ENCODE results near the gene FATE1.
"Not testable (repeated sequence)": the region's sequence is repeated elsewhere in the genome, so short reads cannot be mapped to it uniquely, and the experiment has no call there.

Gene FATE1, protein sequence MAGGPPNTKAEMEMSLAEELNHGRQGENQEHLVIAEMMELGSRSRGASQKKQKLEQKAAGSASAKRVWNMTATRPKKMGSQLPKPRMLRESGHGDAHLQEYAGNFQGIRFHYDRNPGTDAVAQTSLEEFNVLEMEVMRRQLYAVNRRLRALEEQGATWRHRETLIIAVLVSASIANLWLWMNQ

DNA sequence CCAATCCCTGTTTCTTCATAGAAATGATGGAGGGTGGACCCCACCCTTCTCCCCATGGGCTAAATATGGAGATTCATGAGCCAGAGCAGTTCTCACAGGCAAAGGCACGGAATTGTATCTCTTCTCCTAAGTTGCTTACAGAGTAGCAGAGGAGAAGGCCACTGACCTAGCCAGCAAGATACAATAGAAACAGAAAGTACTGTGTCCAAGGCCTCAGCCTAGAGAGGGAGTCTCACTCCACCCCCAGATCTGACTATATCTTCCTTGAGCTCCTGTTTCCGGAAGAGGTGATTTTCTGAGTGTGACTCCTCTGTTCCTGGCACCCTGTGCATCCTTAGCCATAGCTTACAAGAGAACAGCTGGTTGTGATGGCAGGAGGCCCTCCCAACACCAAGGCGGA lies at the start of gene FATE1:
Gene FATE1 (plus strand): TSS at position 284 of the 400 bp plus-strand sequence. CDS start 85 bp downstream, at position 369.
- DNase-seq, result no peak

DNA sequence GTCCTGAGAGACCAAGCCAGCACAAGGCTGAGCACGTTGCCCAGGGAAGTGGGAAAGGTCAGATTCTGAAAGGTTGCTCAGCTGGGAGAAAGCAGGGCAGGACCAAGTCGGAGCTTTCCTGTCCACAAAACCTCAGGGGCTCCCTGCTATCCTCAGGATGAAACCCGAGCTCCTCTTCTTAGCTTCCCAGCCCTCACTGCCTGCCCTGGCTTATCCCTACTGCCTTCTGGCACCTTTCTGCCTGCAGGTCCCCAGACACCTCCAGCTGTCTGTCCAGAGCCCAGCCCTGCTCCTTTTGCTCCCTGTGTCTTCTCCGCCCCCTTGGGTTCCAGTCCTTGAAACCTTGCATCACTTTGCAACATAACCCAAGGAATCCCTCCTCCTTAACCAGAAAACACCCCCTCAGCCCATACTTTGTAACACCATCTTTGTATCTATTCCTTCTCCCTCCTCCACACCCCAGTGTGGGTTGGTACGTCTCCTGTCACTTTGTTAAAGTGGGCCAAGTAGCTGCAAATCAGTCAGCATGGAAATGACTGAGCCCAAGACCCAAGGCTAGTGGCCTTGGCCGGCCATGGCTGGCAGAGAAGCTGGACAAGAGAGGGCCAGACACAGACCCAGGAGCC lies 40.6 kb upstream of the FATE1 start:
- no peak for DNase-seq

DNA sequence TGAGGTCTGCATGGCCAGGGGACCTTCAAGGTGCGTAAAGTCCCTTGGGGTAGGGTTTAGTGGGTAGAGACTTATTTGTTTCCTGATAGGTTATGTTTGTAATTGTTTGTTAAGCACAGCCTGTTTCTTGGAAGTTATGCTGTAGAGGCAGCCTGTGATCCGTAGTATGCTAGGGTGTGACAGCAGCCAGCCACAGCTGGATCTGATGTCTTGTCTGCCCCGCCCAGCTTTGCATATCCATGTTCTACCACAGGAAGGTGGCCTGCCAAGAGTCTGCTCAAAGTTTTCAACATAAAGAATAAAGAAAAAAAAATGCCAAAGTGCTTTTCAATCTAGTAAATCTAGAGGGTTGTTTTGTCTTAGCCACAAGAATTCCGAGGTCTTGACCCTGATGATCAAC lies 39.6 kb upstream of the FATE1 start:
- DNase-seq, result no peak

DNA sequence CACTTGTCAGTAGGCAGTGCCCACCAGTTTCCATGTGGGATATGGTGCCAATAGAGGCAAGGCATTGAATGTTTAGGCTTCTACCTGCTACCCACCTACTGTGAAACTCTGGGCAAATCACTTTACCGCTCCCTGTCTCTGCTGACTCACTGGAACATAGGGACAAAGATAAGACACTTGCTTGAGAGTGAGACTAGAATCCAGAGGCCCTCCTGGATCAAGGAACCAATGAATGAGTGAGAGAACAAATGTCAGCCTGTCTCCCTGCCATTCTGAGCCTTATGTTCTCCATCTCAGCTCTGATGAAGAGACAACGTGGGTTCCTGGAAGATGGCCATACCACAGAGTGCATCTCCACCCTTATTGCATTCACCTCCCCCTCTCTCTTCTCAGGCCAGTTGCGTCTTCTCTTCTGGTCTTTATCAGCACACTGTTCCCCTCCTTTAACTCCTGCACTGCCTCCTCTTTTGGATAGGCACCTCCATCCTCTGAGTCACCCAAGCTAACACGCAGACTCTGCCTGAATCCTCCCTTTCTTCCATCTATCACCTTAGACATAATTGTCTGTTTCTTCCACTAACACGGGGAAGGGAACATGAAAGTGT lies 35.9 kb upstream of the FATE1 start:
- DNase-seq, result no peak

DNA sequence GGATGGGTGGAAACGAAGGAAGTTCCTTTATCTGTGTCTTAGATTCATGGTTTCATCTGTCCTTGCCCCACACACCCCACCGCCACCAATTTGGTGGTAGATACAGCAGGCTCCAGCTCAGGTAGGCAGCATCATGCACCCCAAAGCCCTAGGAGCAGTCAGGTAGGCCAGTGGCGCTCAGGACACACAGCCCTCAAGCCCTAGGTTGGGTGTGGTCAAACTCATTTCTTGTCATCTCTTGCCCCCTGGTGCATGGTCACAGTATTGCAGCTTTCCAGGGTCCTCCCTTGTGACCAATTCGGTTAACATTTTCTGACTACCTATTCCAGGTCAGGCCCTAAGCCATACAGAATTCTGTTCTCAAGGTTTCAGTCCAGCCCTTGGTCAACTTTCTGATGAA lies 35.0 kb upstream of the FATE1 start:
- no peak for DNase-seq

DNA sequence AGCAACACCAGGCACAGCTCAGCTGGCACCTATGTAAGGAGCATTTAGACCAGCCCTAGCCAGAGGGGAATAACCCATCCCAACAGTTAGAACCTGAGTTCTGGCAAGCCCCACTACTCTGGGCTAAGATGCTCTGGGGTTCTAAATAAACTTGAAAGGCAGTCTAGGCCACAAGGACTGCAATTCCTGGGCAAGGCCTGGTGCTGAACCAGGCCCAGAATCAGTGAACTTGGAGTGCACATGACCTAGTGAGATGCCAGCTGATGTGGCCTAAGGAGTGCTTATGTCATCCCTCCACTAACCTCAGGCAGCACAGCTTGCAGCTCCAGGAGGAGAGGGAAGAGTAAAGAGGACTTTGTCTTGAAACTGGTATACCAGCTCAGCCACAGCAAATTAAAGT lies 28.2 kb upstream of the FATE1 start:
- DNase-seq, result no peak

DNA sequence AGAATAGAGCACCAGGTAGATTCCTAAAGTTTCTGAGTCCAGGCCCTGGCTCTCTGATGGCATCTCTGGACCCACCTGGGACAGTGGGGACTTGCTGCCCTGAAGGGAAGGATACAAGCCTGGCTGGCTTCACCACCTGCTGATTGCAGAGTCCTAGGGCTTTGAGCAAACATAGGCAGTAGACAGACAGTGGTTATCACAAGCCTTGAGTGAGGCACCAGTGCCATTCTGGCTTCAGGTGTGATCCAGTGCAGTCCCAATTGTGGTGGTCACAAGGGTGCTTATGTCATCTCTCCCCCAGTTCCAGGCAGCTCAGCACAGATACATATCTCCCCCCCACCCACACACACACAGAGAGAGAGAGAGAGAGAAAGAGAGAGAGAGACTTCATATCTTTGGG lies 27.1 kb upstream of the FATE1 start:
- no peak for DNase-seq

DNA sequence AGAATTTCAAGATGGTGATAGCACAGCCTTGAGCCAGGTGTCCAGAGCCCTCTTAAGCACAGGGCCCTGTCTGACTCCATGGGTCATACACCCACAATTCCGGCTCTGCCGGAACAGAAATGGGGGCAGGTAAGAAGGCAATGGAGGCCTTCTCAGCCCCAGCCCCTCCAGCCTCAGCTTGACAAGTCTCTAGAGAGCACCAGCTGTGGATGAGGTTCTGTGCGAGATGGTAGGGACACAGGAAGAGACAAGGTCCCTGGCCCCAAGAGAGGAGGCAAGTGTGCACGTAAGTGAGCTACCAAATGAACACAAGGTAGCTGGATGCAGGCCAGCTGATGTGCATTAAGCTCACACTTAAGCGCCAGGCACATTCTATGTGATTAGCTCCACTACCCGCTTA lies 23.0 kb upstream of the FATE1 start:
- no peak for DNase-seq

DNA sequence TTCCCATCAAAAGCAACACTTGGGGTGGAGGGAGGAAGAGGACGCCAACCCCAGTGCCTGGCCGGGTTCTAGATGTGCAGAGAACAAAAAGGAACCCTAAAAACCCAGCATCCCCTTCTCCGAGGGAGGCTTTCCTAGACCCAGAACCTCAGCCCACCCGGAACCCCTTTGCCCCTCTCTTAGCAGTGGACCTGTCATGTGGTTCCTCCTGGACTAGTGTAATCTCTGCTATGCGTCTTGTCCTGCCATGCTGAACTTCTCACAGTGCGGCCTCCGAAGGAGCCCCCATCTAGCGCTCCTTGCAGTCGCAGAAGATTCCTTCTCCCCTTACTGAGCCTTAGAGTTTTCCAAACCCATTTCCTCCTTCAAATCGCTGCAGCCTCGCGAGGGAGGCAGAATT lies 21.7 kb upstream of the FATE1 start:
- no peak for DNase-seq

DNA sequence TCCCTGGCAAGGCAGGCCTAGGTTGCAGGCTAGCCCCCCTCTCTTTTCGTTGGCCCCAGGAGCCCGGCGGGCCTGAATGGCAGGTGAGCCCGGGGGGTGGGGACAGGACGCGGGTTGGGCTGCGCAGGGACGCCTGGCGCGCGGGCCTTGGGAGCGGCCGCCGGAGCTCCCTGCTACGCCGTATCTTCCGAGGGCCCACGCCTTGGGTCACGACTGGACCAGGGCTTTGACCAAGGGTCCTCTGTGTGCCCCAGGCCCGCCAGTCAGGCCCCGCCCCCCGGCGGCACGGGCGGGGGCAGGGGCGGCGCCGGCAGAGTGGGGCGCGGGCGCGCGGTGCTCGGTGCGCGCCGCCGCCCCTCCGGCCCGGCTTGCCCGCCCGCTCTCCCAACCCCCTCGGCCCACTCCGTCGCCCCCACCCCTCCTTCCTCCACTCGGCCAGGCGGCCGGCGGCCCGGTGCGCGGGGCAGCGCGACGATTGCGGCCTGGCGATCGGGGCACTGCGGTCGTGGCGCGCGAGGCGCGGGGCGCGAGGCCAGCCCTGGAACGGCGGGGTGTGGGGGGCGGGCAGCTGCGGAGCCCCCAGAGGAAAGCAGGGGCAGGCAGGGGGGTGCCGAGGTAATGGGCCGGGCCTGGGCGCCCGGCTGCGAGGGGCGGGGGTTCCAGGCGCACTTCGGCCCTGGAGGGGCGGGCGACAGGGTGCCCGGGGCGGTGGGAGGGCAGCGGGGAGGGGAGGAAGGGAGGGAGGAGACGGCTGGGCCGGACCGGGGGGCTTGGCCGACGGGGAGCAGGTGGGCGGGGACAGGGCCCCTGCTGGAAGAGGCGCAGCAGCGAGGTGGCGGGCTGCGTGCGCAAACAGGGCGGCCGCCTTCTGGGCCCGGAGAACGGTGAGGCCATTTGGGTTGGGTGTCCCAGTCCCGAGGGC lies 20.9 kb upstream of the FATE1 start, which contains the start of gene PRRG3:
Gene PRRG3 (plus strand): TSS at position 798 of the 922 bp plus-strand sequence. CDS start 3,357 bp downstream, outside the sequence.
- no peak for DNase-seq

DNA sequence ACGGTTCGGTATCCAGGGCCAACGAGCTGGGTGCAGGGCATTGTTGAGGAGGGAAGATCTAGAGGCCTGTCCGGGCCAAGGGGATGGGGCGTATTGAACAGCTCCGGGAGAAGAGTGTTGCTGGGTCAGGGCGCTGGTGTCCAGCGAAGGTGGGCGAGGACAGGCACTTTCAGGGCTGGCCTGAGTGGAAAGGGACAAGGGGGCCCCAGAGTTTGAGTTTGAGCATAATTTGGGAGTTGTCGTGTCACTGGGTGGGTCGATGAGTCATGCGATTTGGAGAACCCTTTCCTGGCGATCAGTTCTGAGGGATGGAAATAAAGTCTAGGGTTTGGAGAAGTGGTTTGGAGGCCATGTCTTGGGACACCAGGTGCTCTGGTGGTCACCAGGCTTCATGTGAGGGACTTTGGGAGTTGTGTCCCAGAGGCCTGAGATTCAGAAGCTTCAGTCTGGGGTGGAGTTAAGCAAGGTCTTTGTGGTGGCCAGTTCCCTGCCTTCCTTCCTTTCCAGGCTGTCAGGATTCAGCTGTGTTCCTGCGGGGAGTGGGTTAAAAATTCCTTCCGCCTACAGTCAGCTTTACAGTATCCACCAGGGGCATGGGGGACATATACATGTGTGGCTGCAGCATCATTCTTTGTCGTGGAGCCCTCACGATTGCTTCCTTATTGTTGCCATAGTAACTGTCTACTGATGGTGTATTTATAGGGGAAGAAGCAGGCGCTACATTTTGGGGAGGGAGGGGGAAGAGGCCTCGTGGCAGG lies 20.1 kb upstream of the FATE1 start:
- no peak for DNase-seq

DNA sequence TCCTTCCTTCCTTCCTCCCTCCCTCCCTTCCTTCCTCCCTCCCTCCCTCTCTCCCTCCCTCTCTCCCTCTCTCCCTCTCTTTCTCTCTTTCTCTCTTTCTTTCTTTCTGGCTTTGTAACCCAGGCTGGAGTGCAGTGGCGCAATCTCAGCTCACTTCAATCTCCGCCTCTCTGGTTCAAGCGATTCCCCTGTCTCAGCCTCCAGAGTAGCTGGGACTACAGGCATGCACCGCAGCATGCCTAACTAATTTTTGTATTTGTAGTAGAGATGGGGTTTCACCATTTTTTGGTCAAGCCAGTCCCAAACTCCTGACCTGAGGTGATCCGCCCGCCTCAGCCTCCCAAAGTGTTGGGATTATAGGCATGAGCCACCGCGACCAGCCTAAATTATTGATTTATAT lies 18.8 kb upstream of the FATE1 start:
- not testable (repeated sequence) for DNase-seq

DNA sequence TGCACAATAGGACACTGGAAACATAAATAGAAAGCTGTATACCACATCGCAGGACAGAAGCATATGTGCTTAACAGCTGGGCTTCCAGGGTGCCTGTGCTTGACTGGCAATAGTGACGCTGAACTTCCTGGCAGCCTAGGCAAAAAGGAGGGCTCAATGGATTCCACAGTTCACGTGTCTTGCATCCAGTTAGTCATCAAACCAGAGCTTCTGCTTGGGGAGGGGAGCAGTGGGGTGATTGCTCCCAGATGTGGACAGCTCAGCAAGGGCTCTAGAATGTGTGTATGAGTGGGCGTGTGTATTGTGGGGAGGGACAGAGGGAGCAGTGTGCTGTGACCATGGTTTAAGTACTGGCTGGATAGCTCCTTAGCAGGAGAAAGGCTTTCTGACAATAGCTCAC lies 18.3 kb upstream of the FATE1 start:
- no peak for DNase-seq

DNA sequence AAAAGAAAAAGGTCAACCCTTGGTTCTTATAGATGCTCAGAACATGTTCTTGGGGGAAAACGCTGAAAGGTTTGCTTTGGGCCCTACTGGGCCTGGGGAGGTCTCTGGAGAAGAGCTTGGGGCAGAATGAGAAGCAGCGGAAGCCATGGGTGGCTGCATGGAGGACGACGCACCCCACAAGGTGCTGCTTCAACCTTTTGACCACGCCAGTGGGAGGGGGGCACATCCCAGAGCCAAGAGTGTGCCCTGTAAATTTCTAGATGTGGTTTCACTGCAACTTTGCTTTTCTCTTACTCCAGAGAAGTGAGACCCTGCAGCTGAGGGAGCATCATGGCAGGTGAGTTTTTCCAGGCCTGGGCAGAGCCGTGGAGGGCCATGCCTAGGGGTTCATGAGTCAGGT lies 17.4 kb upstream of the FATE1 start:
- no peak for DNase-seq

DNA sequence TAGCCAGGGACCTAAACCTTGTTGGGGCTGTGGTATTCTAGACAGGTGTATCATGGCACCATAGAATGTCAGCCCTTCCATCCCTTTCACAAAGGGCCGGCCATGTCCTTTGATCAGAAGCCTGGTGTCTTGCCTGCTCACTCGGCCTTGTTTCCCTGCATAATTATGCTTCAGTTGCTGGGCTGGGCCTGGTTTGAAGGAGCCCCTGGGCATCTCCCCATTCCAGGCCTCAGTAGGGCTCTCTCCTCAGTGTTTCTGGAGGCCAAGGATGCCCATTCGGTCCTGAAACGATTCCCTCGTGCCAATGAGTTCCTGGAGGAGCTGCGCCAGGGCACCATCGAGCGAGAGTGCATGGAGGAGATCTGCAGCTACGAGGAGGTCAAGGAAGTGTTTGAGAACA lies 16.1 kb upstream of the FATE1 start:
- DNase-seq, result no peak

DNA sequence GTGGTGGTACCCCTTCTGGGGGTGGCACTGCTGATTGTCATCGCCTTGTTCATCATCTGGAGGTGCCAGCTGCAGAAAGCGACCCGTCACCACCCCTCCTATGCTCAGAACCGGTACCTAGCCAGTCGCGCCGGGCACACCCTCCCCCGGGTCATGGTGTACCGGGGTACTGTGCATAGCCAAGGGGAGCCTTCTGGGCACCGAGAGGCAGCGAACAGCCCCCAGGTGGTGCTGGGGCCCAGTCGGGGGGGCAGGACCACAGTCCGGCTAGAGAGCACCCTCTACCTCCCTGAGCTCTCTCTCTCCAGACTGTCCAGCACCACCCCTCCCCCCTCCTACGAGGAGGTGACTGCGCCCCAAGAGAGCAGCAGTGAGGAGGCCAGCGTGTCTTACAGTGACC lies 15.3 kb upstream of the FATE1 start:
- DNase-seq, result no peak

DNA sequence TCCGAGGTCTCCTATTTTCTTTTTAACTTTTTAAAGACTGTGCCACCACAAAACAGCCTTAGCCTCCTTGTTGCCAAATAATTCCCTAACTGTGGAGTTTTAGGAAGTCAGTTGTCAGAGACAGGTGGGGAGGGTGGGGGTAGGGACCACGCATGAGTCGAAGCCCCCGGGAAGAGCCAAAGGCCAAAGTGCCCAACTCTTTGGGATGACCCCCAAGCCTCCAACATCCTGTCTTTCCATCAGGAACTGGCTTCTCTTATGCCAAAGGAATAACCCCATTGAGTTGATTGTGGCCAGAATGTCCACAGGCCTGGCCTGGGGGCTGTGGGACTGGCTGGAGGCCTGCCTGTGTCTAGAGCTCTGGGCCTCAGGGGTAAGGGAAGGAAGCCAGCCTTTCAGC lies 14.8 kb upstream of the FATE1 start:
- no peak for DNase-seq

DNA sequence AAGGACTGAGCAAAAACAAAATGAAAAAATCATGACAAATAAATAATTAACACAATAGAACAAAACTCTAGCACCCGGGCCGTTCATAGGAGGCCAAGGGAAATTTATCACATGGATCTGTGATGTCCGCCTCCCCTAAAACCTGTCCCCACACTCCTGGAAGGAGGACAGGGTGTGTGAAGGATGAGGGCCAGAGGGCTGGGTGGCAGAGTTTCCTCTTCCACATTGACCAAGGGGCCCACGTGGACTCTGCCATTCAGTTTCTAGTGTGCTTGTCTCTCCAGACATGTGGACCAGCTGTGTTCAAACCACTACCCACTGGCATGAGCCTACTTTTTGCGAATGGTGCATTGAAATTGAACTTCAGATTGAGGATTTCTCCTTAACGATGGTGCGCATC lies 14.3 kb upstream of the FATE1 start:
- DNase-seq, result no peak

DNA sequence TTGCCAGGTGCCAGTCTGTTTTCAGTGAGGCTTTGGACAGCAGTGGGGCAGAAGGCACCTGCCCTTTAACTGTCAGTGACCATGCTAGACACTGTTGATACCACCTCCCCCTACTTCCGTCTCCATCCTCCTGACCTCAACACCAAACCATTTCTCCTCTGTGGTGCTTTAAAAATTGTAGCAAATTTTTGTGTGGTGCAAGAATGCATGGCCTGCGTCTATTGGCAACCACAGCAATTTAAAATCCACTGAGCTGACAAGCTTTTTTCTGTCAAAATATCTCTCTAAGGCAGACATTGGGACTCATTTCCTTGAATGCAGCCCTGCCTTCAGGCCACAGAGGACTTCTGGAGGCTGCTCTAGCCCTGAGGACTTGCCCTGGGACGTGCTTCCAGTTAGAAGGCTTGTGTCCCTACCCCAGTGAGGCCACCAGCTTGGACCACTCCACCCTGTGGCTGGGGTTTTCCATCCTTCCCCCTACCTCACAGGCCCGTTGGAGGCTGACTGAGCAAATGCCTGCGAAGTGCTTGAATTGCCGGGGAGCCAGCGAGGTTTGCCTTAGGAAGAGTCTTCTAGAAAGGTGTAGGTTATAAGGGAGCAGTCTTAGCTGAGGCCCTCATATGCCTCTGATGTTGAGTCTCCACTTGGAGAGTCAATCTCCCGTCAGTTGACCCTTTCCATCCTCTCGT lies 13.7 kb upstream of the FATE1 start:
- no peak for DNase-seq

DNA sequence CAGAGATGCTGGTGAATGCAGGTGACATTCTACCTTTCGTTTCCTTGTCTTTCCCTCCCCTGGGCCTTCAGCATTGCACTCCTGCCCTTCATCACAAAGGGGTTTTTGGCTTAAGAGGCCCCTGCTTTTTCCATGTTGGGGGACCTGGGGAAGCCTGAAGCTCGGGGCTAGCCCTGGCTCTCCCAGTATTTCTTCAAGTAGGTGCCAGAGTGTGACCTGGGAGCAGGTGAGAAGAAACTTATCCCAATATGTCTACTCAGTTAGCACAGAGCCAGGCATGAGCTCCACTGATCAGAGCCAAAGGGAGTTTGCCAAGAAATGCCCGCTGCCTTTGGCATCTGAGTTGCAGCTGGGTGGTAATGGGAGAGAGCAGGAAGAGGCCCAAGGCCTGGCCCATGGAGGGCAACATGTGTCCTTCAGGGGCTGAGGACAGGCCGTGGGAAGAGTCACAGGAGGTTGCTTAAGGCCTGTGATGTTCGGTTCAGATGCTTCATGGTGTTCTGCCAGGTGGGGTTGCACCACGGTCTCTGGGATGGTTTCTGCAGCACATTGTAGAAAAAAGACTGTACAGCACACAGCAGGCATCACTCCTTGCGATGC lies 13.0 kb upstream of the FATE1 start:
- no peak for DNase-seq

DNA sequence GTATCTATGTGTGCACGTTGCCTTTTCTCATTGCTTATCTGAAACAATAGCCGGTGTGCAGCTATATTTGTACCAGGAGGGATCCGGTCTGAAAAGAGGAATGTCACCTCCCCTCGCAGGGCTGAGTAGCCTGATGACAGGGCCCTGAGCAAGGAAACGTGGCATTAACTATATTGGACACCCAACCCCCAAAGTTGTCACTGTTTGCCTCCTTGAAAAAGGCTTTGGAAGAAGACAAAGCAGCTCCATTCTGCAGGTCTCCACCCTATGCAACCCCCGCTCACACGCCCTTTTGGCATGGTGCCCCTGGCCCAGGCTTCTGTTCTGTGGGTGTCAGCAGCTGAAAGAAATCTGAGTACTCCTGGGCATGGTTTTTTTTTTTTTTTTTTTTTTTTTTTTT lies 12.3 kb upstream of the FATE1 start:
- DNase-seq, result no peak

Measured in SHP77 treated with DMSO at 0.1 percent for 48 hours (cell line).